Natural killer cell (primary cell): ENCODE results near the gene UBE2D2. TPM values are rescaled to one million over a fixed set of nuclear protein-coding genes. Genes with fewer than 3 reads are reported as not detected.
"Not testable (repeated sequence)": the region's sequence is repeated elsewhere in the genome, so short reads cannot be mapped to it uniquely, and the experiment has no call there.

Experiments
- ATAC-seq, 3 donors: fragments of 150-1000 bp in 2 of 3; fragments of 200-7000 bp in 1 of 3; cut with Tn5 transposase; 1 replicate in 1 of 3; 2 replicates in 2 of 3; pipeline ENCODE4 v1.10.0; 2021; ENCODE audit warnings: mild to moderate bottlenecking in 2 of 3, moderate library complexity in 2 of 3
- DNase-seq, 2 donors: peaks; one replicate each; pipeline versions ENCODE4 v3.0.0 to v3.0.0-alpha.2; 2013 to 2021; ENCODE audit warnings: mixed read lengths in 1 of 2
- H3K27ac ChIP-seq: one replicate; pipeline ENCODE4 v1.5.1; 2013; ENCODE audit warnings: mild to moderate bottlenecking, low read length
- H3K27me3 ChIP-seq: one replicate; pipeline ENCODE4 v1.6.1; 2013; ENCODE audit warnings: low read length; ENCODE audit not compliant: control insufficient read depth, insufficient read depth
- H3K36me3 ChIP-seq: one replicate; pipeline ENCODE4 v1.6.1; 2013; ENCODE audit warnings: low read length; ENCODE audit not compliant: control insufficient read depth, insufficient read depth
- H3K4me1 ChIP-seq: one replicate; pipeline ENCODE4 v1.6.1; 2013; ENCODE audit warnings: low read length; ENCODE audit not compliant: control insufficient read depth, insufficient read depth
- H3K4me3 ChIP-seq: one replicate; pipeline ENCODE4 v1.5.1; 2013; ENCODE audit warnings: low read length
- H3K9me3 ChIP-seq: one replicate; pipeline ENCODE4 v1.6.1; 2013; ENCODE audit warnings: low read length; ENCODE audit not compliant: control insufficient read depth, insufficient read depth
- H3K27ac Mint-ChIP-seq, 2 donors: one replicate each; pipeline ENCODE4 v1.8.0; 2022; ENCODE audit warnings: mild to moderate bottlenecking in 2 of 2, mixed read lengths in 2 of 2, moderate library complexity in 1 of 2
- H3K27me3 Mint-ChIP-seq, 2 donors: one replicate each; pipeline ENCODE4 v1.8.0; 2022; ENCODE audit warnings: low read depth in 2 of 2, mixed read lengths in 2 of 2
- H3K36me3 Mint-ChIP-seq: one replicate; pipeline ENCODE4 v1.8.0; 2022; ENCODE audit warnings: mixed read lengths
- H3K4me1 Mint-ChIP-seq, 2 donors: one replicate each; pipeline ENCODE4 v1.8.0; 2022; ENCODE audit warnings: mixed read lengths in 2 of 2
- H3K4me3 Mint-ChIP-seq: one replicate; pipeline ENCODE4 v1.8.0; 2022; ENCODE audit warnings: mild to moderate bottlenecking, moderate library complexity, mixed read lengths
- H3K9me3 Mint-ChIP-seq, 2 donors: one replicate each; pipeline ENCODE4 v1.8.0; 2022; ENCODE audit warnings: mixed read lengths in 2 of 2
- CTCF ChIP-seq: fragments of 200-600 bp; IDR thresholded peaks from one replicate; pipeline ENCODE4 v1.8.0; 2022; ENCODE audit warnings: antibody characterized with exemption
- WGBS: methylation state at CpG from one replicate; pipeline ENCODE4 v1.1.7; 2013; ENCODE audit warnings: missing lambda C conversion rate; ENCODE audit not compliant: insufficient coverage; 5-methylcytosine and 5-hydroxymethylcytosine counted together
- intact Hi-C: fragments of 100-400 bp; cut with micrococcal nuclease; formaldehyde crosslinking; loops from one replicate; pipeline ENCODE4 v1.14.2; 2022
- total RNA-seq, 4 donors: library from RNA; stranded (reverse); fragments of 120-200 nt in 1 of 4; gene quantifications; one replicate each; pipeline versions ENCODE4 v1.2.3 to v1.2.4, GENCODE V29; 2013 to 2022

UBE2D2 gene
- total RNA-seq, 3 donors from 2014 or later (not counting 1 experiment from before 2014, with no cell fraction given) = 127 to 139 (median 131) TPM

- peak overlapping the region; percentile 80 to 85 for H3K27ac Mint-ChIP-seq
- intact Hi-C loops = loop anchor here (5.0 kb wide), 1 partner anchor 189 kb away; no protein-coding TSS in a partner anchor
- no peaks in the 10 kb centered on the region for H3K36me3 Mint-ChIP-seq
- H3K27me3 Mint-ChIP-seq = no peaks in the 10 kb centered on the region
- peak overlapping the region; percentile 67 for H3K4me3 Mint-ChIP-seq
- Histone ChIP-seq H3K36me3 (peaks cover 2% of the 10 kb centered on the region), H3K27ac (peak overlapping the region; percentile 17), H3K4me3 (no peak overlapping the region), H3K27me3 (no peaks in the 10 kb centered on the region), H3K4me1 (peaks cover 35% of the 10 kb centered on the region), H3K9me3 (no peaks in the 10 kb centered on the region)
- peaks cover 48 to 53% of the 10 kb centered on the region in 2 donors for H3K4me1 Mint-ChIP-seq
- no peak for DNase-seq
- ATAC-seq = no peak
- 80% methylated on average over 1 of the region's 2 CpGs for WGBS
- H3K9me3 Mint-ChIP-seq = no peaks in the 10 kb centered on the region
- TF ChIP-seq CTCF = no peak
These were observed 17.2 kb downstream of the UBE2D2 start for GRCh38 chr5:139578325-139578724.

- H3K36me3 ChIP-seq, H3K4me3 ChIP-seq, H3K9me3 Mint-ChIP-seq, H3K36me3 Mint-ChIP-seq, H3K9me3 ChIP-seq, H3K27me3 Mint-ChIP-seq, H3K27ac ChIP-seq, H3K27me3 ChIP-seq, H3K4me3 Mint-ChIP-seq, DNase-seq, ATAC-seq, intact Hi-C loops: not testable (repeated sequence)
- 84% methylated on average over 5 of the region's 5 CpGs for WGBS
- Mint-ChIP-seq H3K4me1 (peaks cover 32 to 51% of the 10 kb centered on the region in 2 donors), H3K27ac (peak overlapping the region in 1 of 2 donors; percentile 41)
- peaks cover 24% of the 10 kb centered on the region for H3K4me1 ChIP-seq
These were observed 21.0 kb downstream of the UBE2D2 start for GRCh38 chr5:139582181-139582580.

GRCh38 chr5:139584137-139584536 lies 23.0 kb downstream of the UBE2D2 start:
- no peak for DNase-seq
- H3K9me3 Mint-ChIP-seq = no peaks in the 10 kb centered on the region
- no peaks in the 10 kb centered on the region for H3K27me3 Mint-ChIP-seq
- ATAC-seq = no peak
- Histone ChIP-seq H3K27me3 (no peaks in the 10 kb centered on the region), H3K4me1 (peaks cover 10% of the 10 kb centered on the region), H3K36me3 (peaks cover 12% of the 10 kb centered on the region), H3K9me3 (no peaks in the 10 kb centered on the region), H3K4me3 (no peak overlapping the region), H3K27ac (no peak overlapping the region)
- H3K4me1 Mint-ChIP-seq = peaks cover 24 to 46% of the 10 kb centered on the region in 2 donors
- H3K4me3 Mint-ChIP-seq = no peak overlapping the region
- H3K27ac Mint-ChIP-seq = peak overlapping the region; percentile 39 to 45
- no peak for TF ChIP-seq CTCF
- WGBS = 46% methylated on average over 3 of the region's 3 CpGs
- intact Hi-C loops = no loop called here
- no peaks in the 10 kb centered on the region for H3K36me3 Mint-ChIP-seq

GRCh38 chr5:139588116-139588515 lies 27.0 kb downstream of the UBE2D2 start:
- WGBS = 95% methylated on average over 5 of the region's 5 CpGs
- H3K36me3 Mint-ChIP-seq, H3K9me3 ChIP-seq, H3K27me3 Mint-ChIP-seq, H3K4me3 Mint-ChIP-seq, intact Hi-C loops, ATAC-seq, H3K4me3 ChIP-seq, H3K27me3 ChIP-seq, H3K27ac ChIP-seq, DNase-seq, H3K9me3 Mint-ChIP-seq, H3K4me1 ChIP-seq: not testable (repeated sequence)
- peaks cover 11% of the 10 kb centered on the region for H3K36me3 ChIP-seq
- Mint-ChIP-seq H3K4me1 (peaks cover 48 to 52% of the 10 kb centered on the region in 2 donors), H3K27ac (peak overlapping the region; percentile 38 to 46)
